Stimulated activated CD8-positive, alpha-beta memory T cell treated with anti-CD3 and anti-CD28 coated beads, Interleukin-15, amount 100 ng/mL, for 48 hours (primary cell): ENCODE results near the gene PDS5B.

Source experiments
- DNase-seq, 2 donors: peaks; one replicate each; pipeline ENCODE4 v3.0.0-alpha.2; 2020; ENCODE audit warnings: low read depth in 2 of 2

The PDS5B gene

GRCh38 chr13:32588736-32589135 lies 2.5 kb downstream of the PDS5B start:
- no peak for DNase-seq

- no peak for DNase-seq
These were observed 3.2 kb downstream of the PDS5B start for GRCh38 chr13:32589471-32589870.

GRCh38 chr13:32590266-32590665 lies 4.0 kb downstream of the PDS5B start:
- no peak for DNase-seq

- DNase-seq = no peak
These were observed 5.8 kb downstream of the PDS5B start for GRCh38 chr13:32592082-32592481.

GRCh38 chr13:32594157-32594738 lies 8.0 kb downstream of the PDS5B start:
- DNase-seq = no peak

DNA sequence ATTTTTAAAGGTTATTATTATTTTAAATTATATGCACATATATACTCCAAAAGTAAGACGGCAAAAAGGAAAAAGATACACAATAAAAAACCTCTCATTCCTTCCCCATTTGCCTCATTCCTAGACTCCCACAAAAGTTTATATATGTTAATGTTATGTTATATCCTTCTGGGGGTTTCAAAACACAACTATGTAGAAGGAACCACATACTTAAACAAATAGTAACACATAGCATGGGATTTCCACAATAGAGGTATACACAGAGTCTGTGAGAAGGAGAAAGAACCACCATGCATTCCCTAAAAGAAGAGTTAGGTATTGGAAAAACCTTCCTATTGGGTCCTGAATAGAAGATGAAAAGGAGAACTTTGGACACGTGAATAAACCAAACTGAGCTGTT lies 9.1 kb downstream of the PDS5B start:
- no peak for DNase-seq

- DNase-seq = no peak
These were observed 14.6 kb downstream of the PDS5B start for GRCh38 chr13:32600890-32601289.

DNA sequence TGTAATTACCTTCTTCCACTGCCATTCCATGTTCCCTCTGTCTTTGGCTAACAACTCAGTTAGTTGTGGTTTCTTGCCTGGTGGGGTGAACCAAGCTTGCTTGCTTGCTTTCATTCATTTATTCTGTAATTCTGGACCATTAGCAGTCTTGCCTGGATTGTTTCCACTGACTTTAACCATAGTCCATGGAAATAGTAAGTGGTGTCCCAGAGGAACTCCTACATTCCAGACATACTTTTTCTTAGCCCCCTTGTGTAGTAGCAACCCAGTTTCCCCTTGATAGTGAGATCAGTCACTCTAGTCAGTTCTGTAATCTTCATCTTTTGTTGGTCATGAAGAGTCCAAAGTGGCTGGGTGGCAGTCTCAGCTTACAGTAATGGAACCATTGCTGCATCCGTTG lies 23.2 kb downstream of the PDS5B start:
- no peak for DNase-seq

- DNase-seq = no peak
These were observed 24.3 kb downstream of the PDS5B start for GRCh38 chr13:32610538-32610937.

DNA sequence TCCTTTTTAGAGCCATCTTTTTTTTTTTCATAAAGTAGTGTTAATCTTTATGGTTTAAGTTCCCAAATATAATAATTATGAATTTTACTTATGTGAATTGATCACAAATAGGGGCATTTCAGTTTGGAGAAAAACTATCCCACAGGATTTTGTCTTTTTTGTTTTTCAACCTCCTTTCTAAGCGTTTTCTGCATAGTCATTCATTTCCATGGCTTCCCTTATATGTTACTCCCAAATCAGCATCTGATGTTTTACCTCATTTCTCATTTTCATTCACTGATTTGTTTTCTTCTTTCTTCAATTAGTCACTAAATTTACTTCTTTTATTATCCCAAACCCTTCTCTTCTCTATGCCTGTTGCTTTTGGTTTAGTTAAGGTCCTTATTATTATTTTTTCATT lies 24.7 kb downstream of the PDS5B start:
- DNase-seq = no peak

- DNase-seq = no peak
These were observed 30.7 kb downstream of the PDS5B start for GRCh38 chr13:32616883-32617511.

DNA sequence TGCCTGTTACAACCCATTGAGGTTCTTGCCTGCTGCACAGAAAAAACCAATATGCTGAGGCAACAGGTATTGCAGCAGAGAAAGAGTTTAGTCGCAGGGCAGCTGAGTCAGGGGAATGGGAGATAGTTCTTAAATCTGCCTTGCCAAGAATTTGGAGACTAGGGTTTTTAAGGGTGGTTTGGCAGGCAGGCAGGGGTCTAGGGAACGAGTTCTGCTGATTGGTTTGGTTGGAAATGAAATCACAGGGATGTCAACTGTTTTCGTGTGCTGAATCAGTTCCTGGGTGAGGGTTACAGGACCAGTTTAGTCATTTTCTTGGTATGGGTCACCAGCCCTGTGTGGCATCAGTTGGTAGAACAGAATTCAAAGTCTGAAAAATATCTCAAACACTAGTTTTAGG lies 36.6 kb downstream of the PDS5B start:
- peak in 1 of 2 donors; percentile 21 for DNase-seq

GRCh38 chr13:32624441-32624840 lies 38.2 kb downstream of the PDS5B start:
- no peak for DNase-seq

GRCh38 chr13:32627793-32628192 lies 41.5 kb downstream of the PDS5B start:
- DNase-seq = no peak

- DNase-seq = no peak
These were observed 43.1 kb downstream of the PDS5B start for GRCh38 chr13:32629313-32629712.

DNA sequence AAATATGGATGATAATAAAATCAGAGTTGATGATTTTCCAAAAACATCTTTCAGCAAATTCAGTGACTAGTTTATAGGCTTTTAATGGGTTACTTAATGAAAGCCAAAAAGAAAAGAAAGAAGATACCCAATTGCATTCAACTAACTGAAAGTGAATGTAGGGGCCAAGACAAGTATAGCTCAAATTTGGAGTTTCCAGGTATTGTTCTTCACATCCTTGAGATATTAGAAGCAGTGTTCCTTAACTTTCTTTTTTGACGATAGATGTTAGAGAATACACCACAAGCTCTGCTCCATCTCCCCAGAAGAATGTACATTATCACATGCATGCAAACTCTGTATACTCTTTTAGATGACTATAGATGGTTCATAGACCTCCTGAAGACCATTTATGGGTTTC lies 43.6 kb downstream of the PDS5B start:
- DNase-seq = no peak

GRCh38 chr13:32632343-32632909 lies 46.2 kb downstream of the PDS5B start:
- no peak for DNase-seq

- DNase-seq = no peak
These were observed 50.5 kb downstream of the PDS5B start for GRCh38 chr13:32636711-32637110.

DNA sequence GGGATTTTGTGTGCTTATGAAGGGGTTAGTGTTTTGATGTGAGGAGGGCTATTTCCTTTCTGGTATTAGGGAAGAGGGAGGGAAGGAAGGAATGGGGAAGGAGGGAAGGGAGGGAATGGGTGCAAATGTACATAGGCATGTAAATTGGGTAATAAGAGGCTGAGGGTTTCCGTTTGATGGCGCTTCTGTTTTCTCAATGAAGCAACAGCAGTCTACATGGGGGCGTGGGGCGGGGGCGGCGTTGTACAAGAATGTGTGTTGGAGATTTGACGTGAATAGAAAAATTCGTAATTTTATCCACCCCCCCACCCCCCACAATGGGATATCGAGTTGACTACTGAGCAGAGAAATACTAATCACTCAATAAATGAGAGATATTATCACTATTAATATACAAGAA lies 52.5 kb downstream of the PDS5B start:
- DNase-seq = no peak

GRCh38 chr13:32639502-32640105 lies 53.4 kb downstream of the PDS5B start:
- peak in 1 of 2 donors; percentile 6 for DNase-seq

DNA sequence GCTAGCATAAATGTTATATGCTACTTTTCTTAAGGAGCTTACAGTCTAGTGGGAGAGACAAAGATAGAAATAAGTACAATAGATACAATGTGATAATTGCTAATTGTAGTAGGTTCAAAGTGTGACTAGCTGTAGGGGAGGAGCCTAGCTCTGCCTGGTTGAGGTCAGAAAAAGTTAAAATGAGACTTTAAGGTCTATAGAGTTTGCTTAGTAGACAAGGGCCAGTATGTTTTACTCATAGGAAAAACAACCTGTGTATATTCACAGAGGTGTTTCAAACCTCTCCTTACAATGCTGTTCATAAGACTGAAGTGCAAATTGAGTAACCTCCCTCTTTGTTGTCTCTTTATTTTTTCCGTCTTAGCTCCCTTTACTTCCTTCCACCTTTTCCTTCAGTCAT lies 56.1 kb downstream of the PDS5B start:
- DNase-seq = no peak

GRCh38 chr13:32642858-32643257 lies 56.6 kb downstream of the PDS5B start:
- no peak for DNase-seq

- DNase-seq = peak; percentile 34 to 37
These were observed 59.6 kb downstream of the PDS5B start for GRCh38 chr13:32645854-32646253.
